Measurements from ENCODE around the gene C1QTNF9.

DNA sequence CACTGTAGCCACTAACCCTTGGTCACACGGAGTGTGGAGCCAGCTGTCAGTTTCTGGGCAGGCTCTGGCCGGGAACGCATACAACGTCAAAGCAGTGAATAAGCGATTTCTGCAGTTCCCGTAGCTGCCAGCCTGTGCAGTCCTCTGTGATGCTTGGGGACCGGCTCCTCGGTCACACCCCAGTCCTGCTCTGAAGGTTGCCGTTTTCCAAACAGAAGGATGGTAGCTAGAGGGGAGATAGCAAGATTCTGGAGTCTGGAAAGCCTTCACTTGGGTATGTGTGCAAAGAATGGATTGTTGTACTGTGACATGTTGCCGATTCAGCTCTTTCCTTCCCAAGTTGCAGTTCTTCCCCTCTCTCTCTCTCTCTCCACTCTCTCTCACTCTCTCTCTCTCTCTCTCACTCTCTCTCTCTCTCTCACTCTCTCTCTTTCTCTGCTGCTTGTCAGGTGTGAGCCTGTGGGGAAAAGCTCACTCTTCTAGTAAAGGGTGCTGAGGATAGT lies 38.7 kb upstream of the C1QTNF9 start:
- TF ChIP-seq CHD1 (IDR thresholded peaks at IDR 0.05; ENCODE audit: low read depth, low read length) (no peak), POLR2A (IDR thresholded peaks at IDR 0.05; ENCODE audit: control extremely low read depth in 1 of 2, low read depth in 2 of 2, low read length in 2 of 2) (no peak), JUND (IDR thresholded peaks at IDR 0.05; ENCODE audit: low read length) (no peak; the same call in 1 of the 2 replicates), RXRA (IDR thresholded peaks at IDR 0.05; ENCODE audit: insufficient read depth, low read depth, low read length) (no peak), SP4 (IDR thresholded peaks at IDR 0.05; ENCODE audit: low read length) (no peak), CHD2 (IDR thresholded peaks at IDR 0.05; ENCODE audit: low read length) (no peak)
